Endothelial cell of umbilical vein (primary cell): ENCODE data around the gene SV2A.

Source experiments
- CTCF ChIP-seq, 2 donors: IDR thresholded peaks; 1 replicate in 1 of 2; 2 replicates in 1 of 2; pipeline ENCODE4 v1.5.1; 2011; ENCODE audit warnings: low read length in 2 of 2, mild to moderate bottlenecking in 2 of 2, moderate library complexity in 2 of 2, control low read depth in 1 of 2, inconsistent platforms in 1 of 2, low read depth in 1 of 2; ENCODE audit not compliant: insufficient read depth in 1 of 2; ENCODE audit errors: extremely low read depth in 1 of 2
- POLR2AphosphoS5 ChIP-seq: IDR thresholded peaks from 2 replicates; pipeline ENCODE4 v1.6.1; 2012; ENCODE audit warnings: low read depth, mild to moderate bottlenecking, control low read depth, low read length, moderate library complexity; ENCODE audit not compliant: insufficient read depth

- TF ChIP-seq CTCF (IDR thresholded peaks at IDR 0.05; ENCODE audit: extremely low read depth in 1 of 2, insufficient read depth in 1 of 2, low read depth in 1 of 2, low read length in 2 of 2): no peak
- TF ChIP-seq POLR2AphosphoS5: no peak
Observed at GRCh38 chr1:149945206-149945605, 27.6 kb upstream of the SV2A start.
